NT2/D1 (cell line): Measurements from ENCODE around the gene RHBDF1.

Experiments
- SUZ12 ChIP-seq: IDR thresholded peaks from 2 replicates; pipeline ENCODE4 v1.6.1; 2011; ENCODE audit not compliant: insufficient read length, insufficient read depth; ENCODE audit errors: extremely low read depth
- ZNF274 ChIP-seq: IDR thresholded peaks from 2 replicates; pipeline ENCODE4 v1.6.1; 2011; ENCODE audit warnings: mild to moderate bottlenecking, low read depth, low read length

GRCh38 chr16:101586-101985 is 29.2 kb upstream of the RHBDF1 start:
- TF ChIP-seq ZNF274 (no peak), SUZ12 (no peak)
